Transverse colon (tissue), 4 donors: ENCODE results near the gene CISD3. TPM values are rescaled to one million over a fixed set of nuclear protein-coding genes. Genes with fewer than 3 reads are reported as not detected.

ENCODE experiments used
- DNase-seq: peaks from one replicate; pipeline ENCODE4 v3.0.0-alpha.2; 2019
- H3K27ac ChIP-seq, 4 donors: fragments of 200-600 bp; sonication (generic); 2 replicates each; pipeline ENCODE4 v1.5.1; 2016 to 2018; ENCODE audit warnings: inconsistent platforms in 4 of 4
- H3K27me3 ChIP-seq: fragments of 200-600 bp; sonication (generic); 2 replicates; pipeline ENCODE4 v1.5.1; 2017; ENCODE audit warnings: inconsistent platforms
- H3K36me3 ChIP-seq, 4 donors: fragments of 200-600 bp; sonication (generic); 2 replicates each; pipeline ENCODE4 v1.5.1; 2017 to 2019; ENCODE audit warnings: inconsistent platforms in 4 of 4
- H3K4me1 ChIP-seq, 4 donors: fragments of 200-600 bp; sonication (generic); 2 replicates each; pipeline ENCODE4 v1.5.1; 2017 to 2020; ENCODE audit warnings: inconsistent platforms in 4 of 4
- H3K4me3 ChIP-seq, 4 donors: fragments of 200-600 bp; sonication (generic); 1 replicate in 1 of 4; 2 replicates in 3 of 4; pipeline versions ENCODE4 v1.5.1 to v1.6.1; 2017 to 2019; ENCODE audit warnings: inconsistent platforms in 4 of 4
- H3K9me3 ChIP-seq, 2 donors: fragments of 200-600 bp; sonication (generic); 2 replicates each; pipeline ENCODE4 v1.5.1; 2017 to 2019; ENCODE audit warnings: inconsistent platforms in 2 of 2
- CTCF ChIP-seq, 5 experiments: fragments of 200-600 bp in 3 of 5; fragments of 450-650 bp in 2 of 5; sonication (generic) in 3 of 5; IDR thresholded peaks; 1 replicate in 2 of 5; 2 replicates in 3 of 5; pipeline ENCODE4 v1.5.1; 2016 to 2017; ENCODE audit warnings: antibody characterized with exemption in 5 of 5, inconsistent platforms in 3 of 5, mild to moderate bottlenecking in 2 of 5, moderate library complexity in 1 of 5
- EP300 ChIP-seq: sonication (generic); formaldehyde crosslinking; IDR thresholded peaks from one replicate; pipeline ENCODE4 v1.6.1; 2017; ENCODE audit warnings: antibody characterized with exemption, low read depth
- POLR2A ChIP-seq: fragments of 450-650 bp; IDR thresholded peaks from one replicate; pipeline ENCODE4 v1.6.1; 2016; ENCODE audit warnings: antibody characterized with exemption, mild to moderate bottlenecking, moderate library complexity
- POLR2AphosphoS5 ChIP-seq, 3 donors: sonication (generic); formaldehyde crosslinking; IDR thresholded peaks; one replicate each; pipeline ENCODE4 v1.6.1; 2016; ENCODE audit warnings: antibody characterized with exemption in 3 of 3
- WGBS, 2 donors: methylation state at CpG; one replicate each; pipeline ENCODE4 v1.1.5; 2018; ENCODE audit warnings: low coverage in 1 of 2; 5-methylcytosine and 5-hydroxymethylcytosine counted together
- in situ Hi-C, 4 donors: fragments of 200-750 bp; cut with MboI; loops; one replicate each; pipeline versions ENCODE4 v1.15.0 to v1.15.1; 2017; ENCODE audit warnings: low sequenced_read_pairs in 3 of 4, low pct_ligation_motif_present in 1 of 4, low pct_unique_long_range_greater_than_20kb in 1 of 4
- intact Hi-C: fragments of 100-400 bp; cut with DNase I; formaldehyde crosslinking; loops from one replicate; pipeline ENCODE4 v1.15.1; 2023; ENCODE audit warnings: low total_unique reads
- total RNA-seq, 4 donors: library from RNA; depleted of rRNA; stranded (reverse); fragments of >200 nt; gene quantifications; one replicate each; pipeline ENCODE4 v1.1.0, GENCODE V29; 2016

The CISD3 gene
- total RNA-seq, 4 donors from 2014 or later: 11.2 to 35.0 (median 20.5) TPM

- in situ Hi-C loops (no loop called here), intact Hi-C loops (no loop called here)
- DNase-seq: no peak
- Histone ChIP-seq H3K4me1 (peaks cover 2 to 7% (median 5%) of the 10 kb centered on the region in 4 donors), H3K9me3 (no peaks in the 10 kb centered on the region), H3K36me3 (peaks cover 0 to 18% (median 7%) of the 10 kb centered on the region in 4 donors), H3K27me3 (no peaks in the 10 kb centered on the region), H3K27ac (no peak overlapping the region), H3K4me3 (no peak overlapping the region)
- no peak for TF ChIP-seq EP300
- TF ChIP-seq POLR2A: no peak
- TF ChIP-seq POLR2AphosphoS5 (IDR thresholded peaks at IDR 0.05): no peak
- no peak for TF ChIP-seq CTCF (IDR thresholded peaks at IDR 0.05)
- 72 to 87% methylated on average over 2 to 25 of the region's 26 CpGs for WGBS, 2 donors
Measured at GRCh38 chr17:38711792-38712571, 18.2 kb upstream of the CISD3 start.

- Histone ChIP-seq H3K27me3 (no peaks in the 10 kb centered on the region), H3K27ac (no peak overlapping the region), H3K9me3 (no peaks in the 10 kb centered on the region), H3K4me3 (no peak overlapping the region), H3K36me3 (peaks cover 0 to 23% (median 7%) of the 10 kb centered on the region in 4 donors), H3K4me1 (peaks cover 0 to under 1% (median 0%) of the 10 kb centered on the region in 4 donors)
- in situ Hi-C loops: no loop called here
- 96% methylated on average over 10 of the region's 10 CpGs; no CpG with 5 or more reads in 1 of the 2 donors for WGBS, 2 donors
- intact Hi-C loops: no loop called here
- no peak for DNase-seq
- no peak for TF ChIP-seq CTCF (IDR thresholded peaks at IDR 0.05)
- TF ChIP-seq EP300: no peak
- TF ChIP-seq POLR2AphosphoS5 (IDR thresholded peaks at IDR 0.05): no peak
- no peak for TF ChIP-seq POLR2A
Measured at GRCh38 chr17:38712593-38712992, 17.5 kb upstream of the CISD3 start.

- DNase-seq: no peak
- TF ChIP-seq POLR2AphosphoS5 (IDR thresholded peaks at IDR 0.05) (no peak), CTCF (IDR thresholded peaks at IDR 0.05) (no peak), EP300 (no peak), POLR2A (no peak)
- no peaks in the 10 kb centered on the region for H3K27me3 ChIP-seq
- H3K36me3 ChIP-seq: peaks cover 0 to 25% (median 7%) of the 10 kb centered on the region in 4 donors
- H3K27ac ChIP-seq: no peak overlapping the region
- H3K9me3 ChIP-seq: no peaks in the 10 kb centered on the region
- H3K4me1 ChIP-seq: peaks cover 0 to 4% (median 0%) of the 10 kb centered on the region in 4 donors
- in situ Hi-C loops (no loop called here), intact Hi-C loops (no loop called here)
- no peak overlapping the region for H3K4me3 ChIP-seq
- 76% methylated on average over 11 of the region's 11 CpGs; no CpG with 5 or more reads in 1 of the 2 donors for WGBS, 2 donors
Measured at GRCh38 chr17:38713456-38714075, 16.6 kb upstream of the CISD3 start.

- intact Hi-C loops: no loop called here
- TF ChIP-seq POLR2A (no peak), CTCF (IDR thresholded peaks at IDR 0.05) (no peak), POLR2AphosphoS5 (IDR thresholded peaks at IDR 0.05) (no peak), EP300 (no peak)
- Histone ChIP-seq H3K27ac (no peak overlapping the region), H3K36me3 (peaks cover 0 to 27% (median 7%) of the 10 kb centered on the region in 4 donors), H3K27me3 (no peaks in the 10 kb centered on the region), H3K4me3 (no peak overlapping the region), H3K4me1 (peaks cover 0 to 10% (median 0%) of the 10 kb centered on the region in 4 donors), H3K9me3 (no peaks in the 10 kb centered on the region)
- in situ Hi-C loops: no loop called here
- no peak for DNase-seq
- 79 to 81% methylated on average over 5 to 9 of the region's 9 CpGs for WGBS, 2 donors
Measured at GRCh38 chr17:38715216-38715943, 14.8 kb upstream of the CISD3 start.
